NCI-H1417 treated with DMSO at 0.1 percent for 48 hours (cell line): ENCODE results near the gene ADGRF3.
"Not testable (repeated sequence)": the region's sequence is repeated elsewhere in the genome, so short reads cannot be mapped to it uniquely, and the experiment has no call there.

Experiments
- DNase-seq: peaks from one replicate; lab custom pipeline; 2025; lab: John Stamatoyannopoulos, UW

ADGRF3 gene

GRCh38 chr2:26317377-26318105 is 29.0 kb downstream of the ADGRF3 start:
- no peak for DNase-seq

GRCh38 chr2:26316845-26317244 is 29.7 kb downstream of the ADGRF3 start:
- no peak for DNase-seq

DNA sequence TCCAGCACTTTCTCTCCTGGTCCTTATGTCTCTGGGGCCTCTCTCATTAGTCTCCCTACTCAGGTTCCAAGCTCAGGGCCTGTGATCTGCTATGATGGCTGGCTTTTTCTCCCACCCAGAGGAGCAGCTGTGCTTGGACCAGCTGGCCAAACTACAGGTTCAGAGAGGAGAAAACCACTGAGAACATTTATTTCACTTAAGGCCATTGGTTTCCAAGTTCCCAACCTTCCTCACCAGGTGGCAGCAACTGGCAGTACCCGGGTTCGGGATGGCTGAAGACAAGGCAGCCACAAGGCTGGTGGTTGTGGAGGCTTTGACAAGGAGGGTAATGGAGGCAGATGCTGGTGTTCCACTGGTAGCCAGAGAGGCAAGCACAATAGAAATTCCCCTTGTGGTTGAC is 30.5 kb downstream of the ADGRF3 start:
- DNase-seq = no peak

- no peak for DNase-seq
Observed at GRCh38 chr2:26314243-26314642, 32.3 kb downstream of the ADGRF3 start.

- no peak for DNase-seq
Observed at GRCh38 chr2:26313446-26313845, 33.1 kb downstream of the ADGRF3 start.

DNA sequence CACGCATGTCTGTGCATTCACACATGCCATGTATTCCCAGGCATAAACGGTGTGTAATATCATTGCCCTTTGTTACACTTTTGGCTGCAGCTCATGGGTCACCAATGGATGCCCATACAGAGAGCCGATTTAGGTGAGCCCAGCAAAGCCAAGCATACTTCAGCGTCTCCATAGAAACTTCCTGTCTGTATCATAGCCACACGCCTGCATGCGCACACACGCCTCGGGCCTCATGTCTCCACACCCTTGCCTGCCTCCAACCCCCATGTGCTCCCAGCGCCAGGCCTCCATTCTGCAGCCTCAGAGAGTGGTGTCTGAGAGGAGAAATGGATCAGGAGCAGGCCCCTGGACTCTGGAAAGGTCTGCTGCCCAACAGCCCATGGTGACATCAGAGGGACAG is 34.1 kb downstream of the ADGRF3 start:
- DNase-seq = no peak

- DNase-seq = no peak
Observed at GRCh38 chr2:26309921-26310320, 36.7 kb downstream of the ADGRF3 start.

DNA sequence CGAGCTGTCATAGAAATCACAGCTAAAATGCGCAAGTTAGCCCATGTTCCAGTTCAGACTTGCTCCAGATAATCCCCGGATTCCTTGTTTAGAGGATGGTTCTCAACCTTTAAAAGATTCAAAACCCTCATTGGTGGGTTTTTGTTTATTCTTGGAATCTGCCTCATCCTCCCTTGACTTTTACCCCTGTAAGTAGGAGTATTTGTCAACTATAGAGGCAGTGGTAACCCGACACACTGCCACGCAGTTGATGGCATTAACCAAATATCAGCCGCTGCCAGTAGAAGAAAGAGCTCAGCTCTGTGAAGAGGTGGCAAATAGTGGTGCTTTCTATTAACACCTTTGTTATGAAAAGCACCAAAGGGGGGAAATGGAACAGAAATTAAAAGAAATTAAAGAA is 41.0 kb downstream of the ADGRF3 start:
- no peak for DNase-seq

GRCh38 chr2:26305094-26305493 is 41.5 kb downstream of the ADGRF3 start:
- not testable (repeated sequence) for DNase-seq

DNA sequence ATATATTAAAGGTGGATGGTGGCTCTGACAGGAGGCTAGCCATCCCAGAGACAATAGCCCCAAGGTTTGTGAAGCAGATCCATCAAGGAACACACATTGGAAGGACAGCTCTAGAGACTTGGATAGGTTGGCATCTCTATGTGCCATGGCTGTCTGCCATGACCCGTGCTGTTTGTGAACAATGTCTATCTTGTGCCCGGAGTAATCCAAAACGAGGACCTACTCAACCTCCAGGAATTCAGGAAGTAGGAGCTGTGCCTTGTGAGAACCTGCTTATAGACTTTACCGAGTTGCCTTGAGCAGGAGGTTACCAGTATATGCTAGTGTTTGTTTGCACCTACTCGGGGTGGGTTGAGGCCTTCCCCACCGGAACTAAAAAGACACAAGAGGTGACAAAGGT is 43.7 kb downstream of the ADGRF3 start:
- no peak for DNase-seq

- no peak for DNase-seq
Observed at GRCh38 chr2:26300234-26300925, 46.2 kb downstream of the ADGRF3 start.

- DNase-seq = no peak
Observed at GRCh38 chr2:26299471-26300101, 47.0 kb downstream of the ADGRF3 start.

DNA sequence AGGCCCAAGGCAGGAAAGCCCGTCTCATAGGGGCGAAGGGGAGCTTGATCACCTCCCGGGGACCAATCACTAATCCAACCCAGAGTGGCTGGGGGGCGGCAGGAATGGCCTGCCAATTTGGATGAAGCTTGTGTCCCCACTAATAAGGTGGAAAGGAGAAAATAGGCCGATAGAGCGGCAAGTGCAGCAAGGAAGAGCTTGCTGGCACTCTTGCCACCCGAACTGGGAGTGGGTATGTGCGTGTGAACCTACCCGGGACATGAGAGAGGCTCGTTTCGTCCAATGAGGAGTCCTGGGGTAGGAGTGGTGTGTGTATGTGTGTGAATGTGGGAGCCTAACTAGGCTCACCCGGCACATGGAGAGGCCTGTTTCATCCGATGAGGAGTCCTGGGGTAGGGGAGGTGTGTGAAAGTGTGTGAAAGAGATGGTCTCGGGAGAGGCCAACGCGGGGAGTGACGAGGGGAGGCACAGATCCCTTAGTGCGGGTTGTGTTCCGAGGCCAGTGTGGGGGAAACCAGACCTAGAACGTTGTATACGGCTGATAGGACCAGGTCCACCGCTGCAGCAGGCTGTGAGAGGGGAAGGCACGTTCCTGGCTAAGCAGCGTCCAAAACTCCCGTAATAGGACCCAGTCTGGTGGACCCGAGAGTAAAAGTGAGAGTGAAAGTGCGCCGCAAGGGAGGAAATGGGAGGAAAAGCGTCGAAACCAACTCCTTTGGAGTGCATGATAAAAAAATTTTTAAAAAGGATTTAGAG is 47.8 kb downstream of the ADGRF3 start:
- no peak for DNase-seq

- no peak for DNase-seq
Observed at GRCh38 chr2:26298286-26298637, 48.3 kb downstream of the ADGRF3 start.

- DNase-seq = no peak
Observed at GRCh38 chr2:26297061-26297460, 49.5 kb downstream of the ADGRF3 start.

- no peak for DNase-seq
Observed at GRCh38 chr2:26295511-26295910, 51.1 kb downstream of the ADGRF3 start.

GRCh38 chr2:26292646-26293045 is 53.9 kb downstream of the ADGRF3 start:
- no peak for DNase-seq

- no peak for DNase-seq
Observed at GRCh38 chr2:26290001-26290400, 56.6 kb downstream of the ADGRF3 start.

- no peak for DNase-seq
Observed at GRCh38 chr2:26285931-26286330, 60.7 kb downstream of the ADGRF3 start.

- no peak for DNase-seq
Observed at GRCh38 chr2:26284132-26284531, 62.5 kb downstream of the ADGRF3 start.

- DNase-seq = no peak
Observed at GRCh38 chr2:26283606-26284005, 63.0 kb downstream of the ADGRF3 start.

DNA sequence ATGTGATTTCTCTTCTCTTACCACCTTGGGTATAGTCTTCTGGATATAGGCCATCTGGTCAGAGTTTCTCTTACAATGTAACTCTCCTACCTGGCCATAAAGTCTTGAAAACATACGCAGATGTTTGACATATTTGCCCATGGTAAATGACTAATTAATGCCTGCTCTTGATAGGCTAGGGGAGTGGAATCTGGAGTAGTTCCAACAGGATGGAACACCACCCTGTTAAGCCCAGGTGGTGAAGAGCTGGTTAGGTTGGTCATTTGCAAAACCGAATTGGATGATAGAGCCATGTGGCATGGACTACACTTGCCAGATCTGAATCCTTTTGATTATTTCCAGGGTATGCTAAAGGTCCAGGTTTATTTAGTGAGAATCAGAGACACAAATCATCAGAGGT is 65.4 kb downstream of the ADGRF3 start:
- DNase-seq = no peak

DNA sequence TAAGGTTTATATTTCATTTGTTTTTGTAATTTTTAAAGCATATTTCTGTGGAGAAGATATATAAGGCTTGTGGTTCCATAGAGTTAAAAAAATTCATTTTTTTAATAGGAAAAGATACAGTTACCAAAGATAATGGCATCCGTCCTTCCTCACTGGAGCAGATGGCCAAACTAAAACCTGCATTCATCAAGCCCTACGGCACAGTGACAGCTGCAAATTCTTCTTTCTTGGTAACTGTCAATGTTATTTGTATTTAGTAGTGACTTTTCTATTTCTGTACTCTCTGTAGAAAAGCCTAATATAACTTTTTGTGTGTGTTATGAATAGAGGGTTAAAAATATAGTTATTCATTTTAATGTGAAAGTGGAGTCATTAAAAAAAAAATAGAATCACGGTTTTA is 66.7 kb downstream of the ADGRF3 start:
- no peak for DNase-seq
